Measurements from ENCODE around the gene SLC4A9.

DNA sequence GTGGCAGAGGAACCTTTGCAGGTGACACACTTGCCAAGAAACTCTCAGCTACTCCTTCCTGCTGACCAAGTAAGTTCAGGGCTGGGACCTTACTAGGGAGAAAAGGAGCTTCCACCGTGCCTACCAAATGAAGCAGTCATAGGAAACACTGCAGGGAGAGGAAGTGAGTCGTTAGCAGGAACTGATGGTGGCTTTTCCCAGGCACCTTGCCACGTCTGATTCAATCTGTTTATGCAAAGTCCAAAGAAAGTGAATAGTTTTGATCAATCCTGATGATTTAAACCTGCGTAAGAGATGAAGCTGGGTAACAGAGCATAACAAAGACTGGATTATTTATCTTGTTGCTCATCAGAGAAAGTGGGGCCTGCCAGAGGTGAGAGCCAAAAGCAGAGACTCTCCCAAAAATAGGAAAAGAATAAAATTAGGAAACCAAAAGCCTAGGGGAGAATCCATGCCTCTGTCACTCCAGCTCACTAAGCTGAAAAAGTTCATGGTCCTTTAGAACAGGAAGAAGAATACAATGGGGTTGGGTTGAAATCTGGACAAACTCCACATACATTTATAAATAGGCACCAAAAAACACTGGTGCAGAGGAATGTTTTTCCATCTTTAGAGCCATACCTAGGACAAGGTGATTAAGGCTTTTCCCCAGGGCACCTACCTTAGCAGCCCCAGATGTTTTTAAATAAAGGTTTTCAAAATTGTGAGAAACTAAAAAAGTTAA lies 47.8 kb upstream of the SLC4A9 start:
- TF ChIP-seq, protein P1, sequence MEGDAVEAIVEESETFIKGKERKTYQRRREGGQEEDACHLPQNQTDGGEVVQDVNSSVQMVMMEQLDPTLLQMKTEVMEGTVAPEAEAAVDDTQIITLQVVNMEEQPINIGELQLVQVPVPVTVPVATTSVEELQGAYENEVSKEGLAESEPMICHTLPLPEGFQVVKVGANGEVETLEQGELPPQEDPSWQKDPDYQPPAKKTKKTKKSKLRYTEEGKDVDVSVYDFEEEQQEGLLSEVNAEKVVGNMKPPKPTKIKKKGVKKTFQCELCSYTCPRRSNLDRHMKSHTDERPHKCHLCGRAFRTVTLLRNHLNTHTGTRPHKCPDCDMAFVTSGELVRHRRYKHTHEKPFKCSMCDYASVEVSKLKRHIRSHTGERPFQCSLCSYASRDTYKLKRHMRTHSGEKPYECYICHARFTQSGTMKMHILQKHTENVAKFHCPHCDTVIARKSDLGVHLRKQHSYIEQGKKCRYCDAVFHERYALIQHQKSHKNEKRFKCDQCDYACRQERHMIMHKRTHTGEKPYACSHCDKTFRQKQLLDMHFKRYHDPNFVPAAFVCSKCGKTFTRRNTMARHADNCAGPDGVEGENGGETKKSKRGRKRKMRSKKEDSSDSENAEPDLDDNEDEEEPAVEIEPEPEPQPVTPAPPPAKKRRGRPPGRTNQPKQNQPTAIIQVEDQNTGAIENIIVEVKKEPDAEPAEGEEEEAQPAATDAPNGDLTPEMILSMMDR (IDR thresholded peaks at IDR 0.05) = no peak
- TF ChIP-seq POLR2AphosphoS5 (IDR thresholded peaks at IDR 0.05) = peak in 1 of 2 donors; percentile 74
